Body of pancreas (tissue), 4 donors: ENCODE data around the gene MND1.

Experiments
- POLR2A ChIP-seq, 3 donors: fragments of 450-650 bp; IDR thresholded peaks; one replicate each; pipeline ENCODE4 v1.6.1; 2016; ENCODE audit warnings: antibody characterized with exemption in 3 of 3, mild to moderate bottlenecking in 2 of 3
- TF ChIP-seq, protein P1 (sequence below), 7 experiments: fragments of 450-650 bp in 4 of 7; fragments of 200-600 bp in 3 of 7; sonication (generic) in 3 of 7; IDR thresholded peaks; one replicate each; pipeline ENCODE4 v1.5.1; 2016 to 2019; ENCODE audit warnings: antibody characterized with exemption in 7 of 7

- TF ChIP-seq, protein P1, sequence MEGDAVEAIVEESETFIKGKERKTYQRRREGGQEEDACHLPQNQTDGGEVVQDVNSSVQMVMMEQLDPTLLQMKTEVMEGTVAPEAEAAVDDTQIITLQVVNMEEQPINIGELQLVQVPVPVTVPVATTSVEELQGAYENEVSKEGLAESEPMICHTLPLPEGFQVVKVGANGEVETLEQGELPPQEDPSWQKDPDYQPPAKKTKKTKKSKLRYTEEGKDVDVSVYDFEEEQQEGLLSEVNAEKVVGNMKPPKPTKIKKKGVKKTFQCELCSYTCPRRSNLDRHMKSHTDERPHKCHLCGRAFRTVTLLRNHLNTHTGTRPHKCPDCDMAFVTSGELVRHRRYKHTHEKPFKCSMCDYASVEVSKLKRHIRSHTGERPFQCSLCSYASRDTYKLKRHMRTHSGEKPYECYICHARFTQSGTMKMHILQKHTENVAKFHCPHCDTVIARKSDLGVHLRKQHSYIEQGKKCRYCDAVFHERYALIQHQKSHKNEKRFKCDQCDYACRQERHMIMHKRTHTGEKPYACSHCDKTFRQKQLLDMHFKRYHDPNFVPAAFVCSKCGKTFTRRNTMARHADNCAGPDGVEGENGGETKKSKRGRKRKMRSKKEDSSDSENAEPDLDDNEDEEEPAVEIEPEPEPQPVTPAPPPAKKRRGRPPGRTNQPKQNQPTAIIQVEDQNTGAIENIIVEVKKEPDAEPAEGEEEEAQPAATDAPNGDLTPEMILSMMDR (IDR thresholded peaks at IDR 0.05), result no peak
- TF ChIP-seq POLR2A (IDR thresholded peaks at IDR 0.05), result no peak
These were observed 96.0 kb downstream of the MND1 start for GRCh38 chr4:153440475-153440874.
